ENCODE measurements around the gene DLG3.

Gene DLG3

DNA sequence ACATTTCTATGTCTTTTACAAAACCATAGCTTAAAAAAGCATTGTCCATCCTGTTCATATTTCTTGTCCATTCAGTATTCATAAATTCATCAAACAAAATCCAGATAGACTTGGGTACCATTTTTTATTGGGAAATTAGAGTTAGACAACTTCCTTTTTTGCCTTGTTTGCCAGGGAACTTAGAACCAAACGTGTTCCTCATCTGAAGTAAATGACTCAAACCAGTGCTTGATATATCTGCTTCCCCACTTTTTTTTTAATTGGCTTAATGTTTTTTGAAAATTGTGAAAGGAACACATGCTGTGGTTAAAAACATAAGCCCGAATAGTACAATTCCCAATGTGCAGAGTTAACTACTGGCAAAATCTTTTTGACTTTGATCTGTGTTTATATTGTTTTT, 44.2 kb downstream of the DLG3 start:
- no CpG with 5 or more reads among the region's 2 CpGs for WGBS (ENCODE audit: insufficient coverage, insufficient read length)
- Histone ChIP-seq H3K36me3 (ENCODE audit: control insufficient read depth, insufficient read depth, low read length) (peaks cover 6% of the 10 kb centered on the region; the same call in 1 of the 2 replicates), H3K27ac (ENCODE audit: low read length) (no peak overlapping the region), H3K4me3 (ENCODE audit: low read length) (no peak overlapping the region), H3K4me1 (ENCODE audit: control insufficient read depth, insufficient read depth, low read length) (no peaks in the 10 kb centered on the region), H3K9me3 (ENCODE audit: control insufficient read depth, insufficient read depth, low read length) (no peaks in the 10 kb centered on the region), H3K27me3 (ENCODE audit: control insufficient read depth, insufficient read depth, low read length) (no peaks in the 10 kb centered on the region)
- DNase-seq (ENCODE audit: low read depth, low spot score), result no peak

DNA sequence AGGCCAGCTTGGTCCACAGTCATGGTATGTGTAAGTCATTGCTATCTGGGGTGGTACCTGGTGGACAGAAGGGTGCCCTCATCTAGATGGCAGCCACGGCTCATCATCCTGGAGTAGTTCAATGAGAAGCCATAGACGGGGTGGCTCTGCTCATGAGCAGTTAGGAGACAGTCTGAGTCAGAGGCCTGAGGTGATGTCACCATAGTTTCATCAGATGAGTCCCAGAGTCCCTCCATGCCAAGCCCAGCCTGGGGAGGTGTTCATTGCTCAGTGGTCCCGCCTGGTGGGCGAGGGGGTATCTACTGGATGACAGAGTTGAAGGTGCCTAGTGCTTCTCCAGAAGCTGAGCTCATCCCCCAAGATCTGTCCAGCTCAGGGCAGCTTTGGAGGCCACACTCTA, 49.8 kb downstream of the DLG3 start:
- Histone ChIP-seq H3K9me3 (ENCODE audit: control insufficient read depth, insufficient read depth, low read length) (no peaks in the 10 kb centered on the region), H3K27me3 (ENCODE audit: control insufficient read depth, insufficient read depth, low read length) (no peaks in the 10 kb centered on the region), H3K4me1 (ENCODE audit: control insufficient read depth, insufficient read depth, low read length) (no peaks in the 10 kb centered on the region), H3K36me3 (ENCODE audit: control insufficient read depth, insufficient read depth, low read length) (peaks cover 32% of the 10 kb centered on the region; the same call in 1 of the 2 replicates), H3K27ac (ENCODE audit: low read length) (no peak overlapping the region), H3K4me3 (ENCODE audit: low read length) (no peak overlapping the region)
- WGBS (ENCODE audit: insufficient coverage, insufficient read length), result no CpG with 5 or more reads among the region's 4 CpGs
- DNase-seq (ENCODE audit: low read depth, low spot score), result no peak

GRCh38 chrX:70496491-70496890, 51.9 kb downstream of the DLG3 start:
- Histone ChIP-seq H3K4me1 (ENCODE audit: control insufficient read depth, insufficient read depth, low read length) (no peaks in the 10 kb centered on the region), H3K4me3 (ENCODE audit: low read length) (no peak overlapping the region), H3K27me3 (ENCODE audit: control insufficient read depth, insufficient read depth, low read length) (no peaks in the 10 kb centered on the region), H3K9me3 (ENCODE audit: control insufficient read depth, insufficient read depth, low read length) (no peaks in the 10 kb centered on the region), H3K36me3 (ENCODE audit: control insufficient read depth, insufficient read depth, low read length) (peaks cover 41% of the 10 kb centered on the region; the same call in 1 of the 2 replicates), H3K27ac (ENCODE audit: low read length) (no peak overlapping the region)
- no CpG with 5 or more reads among the region's 5 CpGs for WGBS (ENCODE audit: insufficient coverage, insufficient read length)
- no peak for DNase-seq (ENCODE audit: low read depth, low spot score)

GRCh38 chrX:70497026-70497425, 52.4 kb downstream of the DLG3 start:
- WGBS (ENCODE audit: insufficient coverage, insufficient read length), result no CpG with 5 or more reads among the region's 3 CpGs
- Histone ChIP-seq H3K4me3 (ENCODE audit: low read length) (no peak overlapping the region), H3K36me3 (ENCODE audit: control insufficient read depth, insufficient read depth, low read length) (peaks cover 41% of the 10 kb centered on the region; the same call in 1 of the 2 replicates), H3K9me3 (ENCODE audit: control insufficient read depth, insufficient read depth, low read length) (no peaks in the 10 kb centered on the region), H3K27ac (ENCODE audit: low read length) (no peak overlapping the region), H3K27me3 (ENCODE audit: control insufficient read depth, insufficient read depth, low read length) (no peaks in the 10 kb centered on the region), H3K4me1 (ENCODE audit: control insufficient read depth, insufficient read depth, low read length) (no peaks in the 10 kb centered on the region)
- no peak for DNase-seq (ENCODE audit: low read depth, low spot score)

- peaks cover 43% of the 10 kb centered on the region; the same call in 1 of the 2 replicates for H3K36me3 ChIP-seq (ENCODE audit: control insufficient read depth, insufficient read depth, low read length)
- no peaks in the 10 kb centered on the region for H3K9me3 ChIP-seq (ENCODE audit: control insufficient read depth, insufficient read depth, low read length)
- no CpG with 5 or more reads among the region's 2 CpGs for WGBS (ENCODE audit: insufficient coverage, insufficient read length)
- H3K4me3 ChIP-seq (ENCODE audit: low read length), result no peak overlapping the region
- DNase-seq (ENCODE audit: low read depth, low spot score), result no peak
- no peaks in the 10 kb centered on the region for H3K4me1 ChIP-seq (ENCODE audit: control insufficient read depth, insufficient read depth, low read length)
- no peak overlapping the region for H3K27ac ChIP-seq (ENCODE audit: low read length)
- H3K27me3 ChIP-seq (ENCODE audit: control insufficient read depth, insufficient read depth, low read length), result no peaks in the 10 kb centered on the region
Observed at GRCh38 chrX:70498129-70498528, 53.5 kb downstream of the DLG3 start.

GRCh38 chrX:70500826-70501225, 56.2 kb downstream of the DLG3 start:
- Histone ChIP-seq H3K4me3 (ENCODE audit: low read length) (no peak overlapping the region), H3K4me1 (ENCODE audit: control insufficient read depth, insufficient read depth, low read length) (no peaks in the 10 kb centered on the region), H3K36me3 (ENCODE audit: control insufficient read depth, insufficient read depth, low read length) (peaks cover 25% of the 10 kb centered on the region; the same call in 1 of the 2 replicates), H3K9me3 (ENCODE audit: control insufficient read depth, insufficient read depth, low read length) (no peaks in the 10 kb centered on the region), H3K27ac (ENCODE audit: low read length) (no peak overlapping the region), H3K27me3 (ENCODE audit: control insufficient read depth, insufficient read depth, low read length) (no peaks in the 10 kb centered on the region)
- no peak for DNase-seq (ENCODE audit: low read depth, low spot score)
- no CpG with 5 or more reads among the region's 4 CpGs for WGBS (ENCODE audit: insufficient coverage, insufficient read length)

DNA sequence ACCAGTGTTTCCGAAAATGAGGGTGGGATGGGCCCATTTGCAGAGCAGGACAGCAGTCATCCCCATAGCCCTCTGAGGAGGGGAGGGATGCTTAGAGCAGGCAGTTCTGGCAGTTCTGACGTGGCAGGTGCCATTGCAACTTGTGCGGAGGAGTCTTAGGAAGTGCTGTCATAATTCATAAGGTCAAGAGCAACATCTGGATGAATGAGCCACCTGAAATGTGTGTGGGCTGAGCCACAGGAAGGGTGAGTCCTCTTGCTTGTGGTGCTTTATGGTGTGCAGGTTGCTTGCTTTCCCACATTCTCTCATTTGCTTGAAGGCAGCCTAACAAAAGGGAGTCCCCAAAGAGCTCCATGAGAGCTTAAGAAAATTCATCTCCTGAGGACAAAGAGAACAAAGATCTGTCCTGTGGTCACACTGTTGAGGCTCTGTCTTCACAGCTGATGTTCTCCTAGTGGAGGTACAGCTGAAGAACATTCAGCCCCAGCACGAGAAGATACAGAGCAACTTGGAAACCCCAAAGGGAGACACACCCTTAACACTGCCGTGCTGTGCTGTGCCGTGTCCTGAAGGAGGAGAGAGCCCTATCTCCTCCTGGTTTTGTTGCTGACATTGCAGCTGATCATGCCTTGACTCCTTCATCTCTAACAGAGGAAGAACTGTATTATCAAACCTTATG, 60.3 kb downstream of the DLG3 start:
- H3K27me3 ChIP-seq (ENCODE audit: control insufficient read depth, insufficient read depth, low read length), result no peaks in the 10 kb centered on the region
- H3K27ac ChIP-seq (ENCODE audit: low read length), result no peak overlapping the region
- no peak overlapping the region for H3K4me3 ChIP-seq (ENCODE audit: low read length)
- DNase-seq (ENCODE audit: low read depth, low spot score), result no peak
- H3K9me3 ChIP-seq (ENCODE audit: control insufficient read depth, insufficient read depth, low read length), result no peaks in the 10 kb centered on the region
- peaks cover 1% of the 10 kb centered on the region; the same call in 1 of the 2 replicates for H3K4me1 ChIP-seq (ENCODE audit: control insufficient read depth, insufficient read depth, low read length)
- no CpG with 5 or more reads among the region's 6 CpGs for WGBS (ENCODE audit: insufficient coverage, insufficient read length)
- peaks cover 8% of the 10 kb centered on the region; the same call in 1 of the 2 replicates for H3K36me3 ChIP-seq (ENCODE audit: control insufficient read depth, insufficient read depth, low read length)

DNA sequence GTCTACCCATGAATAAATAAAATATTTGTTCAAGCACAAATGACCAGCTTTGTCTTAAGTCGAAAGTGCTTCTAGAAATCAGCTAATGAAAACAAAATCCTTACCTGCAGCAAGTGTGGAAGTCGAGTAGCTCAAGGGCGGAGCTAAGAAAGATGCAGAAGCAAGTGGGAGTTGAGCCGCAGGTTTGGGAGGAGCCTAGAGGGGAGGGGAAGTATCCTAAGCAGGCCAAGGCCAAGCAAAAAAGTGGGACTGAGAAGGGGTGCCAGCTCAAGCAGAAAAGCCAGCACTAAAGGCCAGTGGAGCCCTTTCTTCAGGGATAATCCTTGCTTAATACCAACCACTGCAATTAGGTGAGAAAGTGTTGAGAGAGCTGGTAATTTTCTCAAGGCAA, 60.8 kb downstream of the DLG3 start:
- Histone ChIP-seq H3K27me3 (ENCODE audit: control insufficient read depth, insufficient read depth, low read length) (no peaks in the 10 kb centered on the region), H3K36me3 (ENCODE audit: control insufficient read depth, insufficient read depth, low read length) (peaks cover 4% of the 10 kb centered on the region; the same call in 1 of the 2 replicates), H3K27ac (ENCODE audit: low read length) (no peak overlapping the region), H3K4me1 (ENCODE audit: control insufficient read depth, insufficient read depth, low read length) (peaks cover 1% of the 10 kb centered on the region; the same call in 1 of the 2 replicates), H3K4me3 (ENCODE audit: low read length) (no peak overlapping the region), H3K9me3 (ENCODE audit: control insufficient read depth, insufficient read depth, low read length) (no peaks in the 10 kb centered on the region)
- DNase-seq (ENCODE audit: low read depth, low spot score), result no peak
- no CpG with 5 or more reads among the region's 4 CpGs for WGBS (ENCODE audit: insufficient coverage, insufficient read length)

GRCh38 chrX:70508296-70508911, 63.8 kb downstream of the DLG3 start:
- peaks cover 1% of the 10 kb centered on the region; the same call in 1 of the 2 replicates for H3K4me1 ChIP-seq (ENCODE audit: control insufficient read depth, insufficient read depth, low read length)
- no peak overlapping the region for H3K27ac ChIP-seq (ENCODE audit: low read length)
- no CpG with 5 or more reads among the region's 6 CpGs for WGBS (ENCODE audit: insufficient coverage, insufficient read length)
- DNase-seq (ENCODE audit: low read depth, low spot score), result no peak
- H3K4me3 ChIP-seq (ENCODE audit: low read length), result no peak overlapping the region
- no peaks in the 10 kb centered on the region for H3K9me3 ChIP-seq (ENCODE audit: control insufficient read depth, insufficient read depth, low read length)
- H3K27me3 ChIP-seq (ENCODE audit: control insufficient read depth, insufficient read depth, low read length), result no peaks in the 10 kb centered on the region
- H3K36me3 ChIP-seq (ENCODE audit: control insufficient read depth, insufficient read depth, low read length), result no peaks in the 10 kb centered on the region; the same call in 1 of the 2 replicates

- no peak for DNase-seq (ENCODE audit: low read depth, low spot score)
- H3K9me3 ChIP-seq (ENCODE audit: control insufficient read depth, insufficient read depth, low read length), result no peaks in the 10 kb centered on the region
- H3K27me3 ChIP-seq (ENCODE audit: control insufficient read depth, insufficient read depth, low read length), result no peaks in the 10 kb centered on the region
- H3K4me1 ChIP-seq (ENCODE audit: control insufficient read depth, insufficient read depth, low read length), result peaks cover 1% of the 10 kb centered on the region; the same call in 1 of the 2 replicates
- no peak overlapping the region for H3K4me3 ChIP-seq (ENCODE audit: low read length)
- H3K27ac ChIP-seq (ENCODE audit: low read length), result no peak overlapping the region
- WGBS (ENCODE audit: insufficient coverage, insufficient read length), result no CpG with 5 or more reads among the region's 4 CpGs
- H3K36me3 ChIP-seq (ENCODE audit: control insufficient read depth, insufficient read depth, low read length), result no peaks in the 10 kb centered on the region
Observed at GRCh38 chrX:70509078-70509477, 64.4 kb downstream of the DLG3 start.

Data from iPS DF 6.9 (cell line).